Measurements from ENCODE around the gene KRT6C. TPM values are rescaled to one million over a fixed set of nuclear protein-coding genes. Genes with fewer than 3 reads are reported as not detected.
"Not testable (repeated sequence)": the region's sequence is repeated elsewhere in the genome, so short reads cannot be mapped to it uniquely, and the experiment has no call there.

The KRT6C gene
- total RNA-seq, 1 experiment from 2014 or later: not detected

GRCh38 chr12:52455821-52456220 lies 17.8 kb downstream of the KRT6C start:
- no peak for DNase-seq (ENCODE audit: low read depth)

GRCh38 chr12:52454411-52455201 lies 19.0 kb downstream of the KRT6C start:
- peak; percentile 22 for DNase-seq (ENCODE audit: low read depth)

- no peak for DNase-seq (ENCODE audit: low read depth)
These were observed 21.5 kb downstream of the KRT6C start, which contains the start of gene KRT6B for GRCh38 chr12:52452101-52452500. Gene KRT6B, minus strand, starts transcription at chr12:52452146. Its CDS starts 68 bp downstream, at chr12:52452078.

- no peak for DNase-seq (ENCODE audit: low read depth)
These were observed 25.4 kb downstream of the KRT6C start for GRCh38 chr12:52448228-52448627.

- DNase-seq (ENCODE audit: low read depth): not testable (repeated sequence)
These were observed 26.4 kb downstream of the KRT6C start for GRCh38 chr12:52447196-52447595.

- no peak for DNase-seq (ENCODE audit: low read depth)
These were observed 27.1 kb downstream of the KRT6C start for GRCh38 chr12:52446367-52447045.

GRCh38 chr12:52445876-52446275 lies 27.7 kb downstream of the KRT6C start:
- no peak for DNase-seq (ENCODE audit: low read depth)

- DNase-seq (ENCODE audit: low read depth): no peak
These were observed 28.7 kb downstream of the KRT6C start for GRCh38 chr12:52444647-52445595.

GRCh38 chr12:52443966-52444365 lies 29.6 kb downstream of the KRT6C start:
- DNase-seq (ENCODE audit: low read depth): no peak

- peak; percentile 98 for DNase-seq (ENCODE audit: low read depth)
These were observed 31.0 kb downstream of the KRT6C start for GRCh38 chr12:52442600-52443061.

GRCh38 chr12:52441320-52441911 lies 32.2 kb downstream of the KRT6C start:
- peak; percentile 44 for DNase-seq (ENCODE audit: low read depth)

- DNase-seq (ENCODE audit: low read depth): peak; percentile 79
These were observed 32.7 kb downstream of the KRT6C start for GRCh38 chr12:52440821-52441319.

- no peak for DNase-seq (ENCODE audit: low read depth)
These were observed 33.8 kb downstream of the KRT6C start for GRCh38 chr12:52439845-52440244.

- DNase-seq (ENCODE audit: low read depth): no peak
These were observed 34.2 kb downstream of the KRT6C start for GRCh38 chr12:52439420-52439819.

GRCh38 chr12:52438305-52439301 lies 35.0 kb downstream of the KRT6C start:
- no peak for DNase-seq (ENCODE audit: low read depth)

- DNase-seq (ENCODE audit: low read depth): no peak
These were observed 36.1 kb downstream of the KRT6C start for GRCh38 chr12:52437508-52437907.

- no peak for DNase-seq (ENCODE audit: low read depth)
These were observed 36.7 kb downstream of the KRT6C start for GRCh38 chr12:52436828-52437474.

- peak; percentile 78 for DNase-seq (ENCODE audit: low read depth)
These were observed 37.4 kb downstream of the KRT6C start for GRCh38 chr12:52436000-52436827.

- no peak for DNase-seq (ENCODE audit: low read depth)
These were observed 38.0 kb downstream of the KRT6C start for GRCh38 chr12:52435659-52435999.
